Stimulated activated CD8-positive, alpha-beta memory T cell treated with anti-CD3 and anti-CD28 coated beads, Interleukin-7, amount 100 ng/mL, for 48 hours (primary cell): Measurements from ENCODE around the gene CTDNEP1.

Experiments used
- DNase-seq, 2 donors: peaks; one replicate each; pipeline ENCODE4 v3.0.0-alpha.2; 2020; ENCODE audit warnings: low read depth in 1 of 2; ENCODE audit errors: extremely low read depth in 1 of 2

The CTDNEP1 gene

GRCh38 chr17:7216242-7217112 lies 35.1 kb downstream of the CTDNEP1 start:
- no peak for DNase-seq

- DNase-seq, result no peak
Observed at GRCh38 chr17:7215652-7216180, 35.8 kb downstream of the CTDNEP1 start.

GRCh38 chr17:7215136-7215638 lies 36.3 kb downstream of the CTDNEP1 start:
- DNase-seq, result no peak

- DNase-seq, result peak; percentile 100
Observed at GRCh38 chr17:7214300-7215135, 37.0 kb downstream of the CTDNEP1 start.

- DNase-seq, result peak in 1 of 2 donors; percentile 40
Observed at GRCh38 chr17:7213895-7214299, 37.6 kb downstream of the CTDNEP1 start.

- DNase-seq, result no peak
Observed at GRCh38 chr17:7211491-7212273, 39.9 kb downstream of the CTDNEP1 start.

- no peak for DNase-seq
Observed at GRCh38 chr17:7208754-7209460, 42.6 kb downstream of the CTDNEP1 start.

- DNase-seq, result no peak
Observed at GRCh38 chr17:7208027-7208571, 43.4 kb downstream of the CTDNEP1 start.

- DNase-seq, result no peak
Observed at GRCh38 chr17:7207120-7208001, 44.2 kb downstream of the CTDNEP1 start.

GRCh38 chr17:7205561-7205960 lies 46.0 kb downstream of the CTDNEP1 start:
- DNase-seq, result no peak

GRCh38 chr17:7204828-7205461 lies 46.6 kb downstream of the CTDNEP1 start:
- DNase-seq, result peak; percentile 80 to 93

- DNase-seq, result no peak
Observed at GRCh38 chr17:7204336-7204735, 47.2 kb downstream of the CTDNEP1 start.

- DNase-seq, result no peak
Observed at GRCh38 chr17:7203391-7203790, 48.1 kb downstream of the CTDNEP1 start.

- no peak for DNase-seq
Observed at GRCh38 chr17:7196651-7197401, 54.7 kb downstream of the CTDNEP1 start.

GRCh38 chr17:7195971-7196370 lies 55.6 kb downstream of the CTDNEP1 start:
- DNase-seq, result no peak
